GM23338 (cell line): ENCODE data around the gene RPS19.

Experiments
- CREB1 ChIP-seq: fragments of 250-450 bp; sonication (Bioruptor Pico); IDR thresholded peaks from 2 replicates; pipeline ENCODE4 v1.5.0; 2020; ENCODE audit warnings: low read depth, mild to moderate bottlenecking, moderate library complexity
- EZH2 ChIP-seq: fragments of 200-600 bp; sonication (generic); IDR thresholded peaks from one replicate; pipeline ENCODE4 v1.8.0; 2017; ENCODE audit warnings: antibody characterized with exemption, mild to moderate bottlenecking, low read depth; ENCODE audit not compliant: unreplicated experiment
- EZH2phosphoT487 ChIP-seq: fragments of 200-600 bp; sonication (generic); IDR thresholded peaks from one replicate; pipeline ENCODE4 v1.8.1; 2018; ENCODE audit warnings: antibody characterized with exemption; ENCODE audit not compliant: unreplicated experiment
- POLR2AphosphoS5 ChIP-seq: IDR thresholded peaks from 2 replicates; pipeline ENCODE4 v1.6.1; 2016; ENCODE audit warnings: antibody characterized with exemption, low read depth
- STAT1 ChIP-seq: IDR thresholded peaks from one replicate; pipeline ENCODE4 v1.6.1; 2016; ENCODE audit warnings: antibody characterized with exemption; ENCODE audit not compliant: unreplicated experiment
- ZNF114 ChIP-seq: fragments of 250-450 bp; sonication (Bioruptor Pico); IDR thresholded peaks from 2 replicates; pipeline ENCODE4 v1.5.0; 2020; ENCODE audit warnings: mild to moderate bottlenecking, moderate library complexity
- ZNF331 ChIP-seq: fragments of 250-450 bp; sonication (Bioruptor Pico); IDR thresholded peaks from 2 replicates; pipeline ENCODE4 v1.5.0; 2020; ENCODE audit warnings: low read depth, mild to moderate bottlenecking, moderate library complexity
- TF ChIP-seq, protein P1 (sequence below), 2 experiments: fragments of 200-600 bp in 1 of 2; sonication (generic) in 1 of 2; conservative IDR thresholded peaks; 2 replicates each; pipeline versions ENCODE4 v1.5.1 to v1.6.1; 2016 to 2017; ENCODE audit warnings: antibody characterized with exemption in 2 of 2, low read depth in 2 of 2, mild to moderate bottlenecking in 2 of 2, moderate library complexity in 1 of 2
- TF ChIP-seq, protein P2 (sequence below): IDR thresholded peaks from one replicate; pipeline ENCODE4 v1.6.1; 2018; ENCODE audit warnings: antibody characterized with exemption; ENCODE audit not compliant: unreplicated experiment
- TF ChIP-seq, protein P3 (sequence below): IDR thresholded peaks from 2 replicates; pipeline ENCODE4 v1.6.1; 2016; ENCODE audit warnings: antibody characterized with exemption

DNA sequence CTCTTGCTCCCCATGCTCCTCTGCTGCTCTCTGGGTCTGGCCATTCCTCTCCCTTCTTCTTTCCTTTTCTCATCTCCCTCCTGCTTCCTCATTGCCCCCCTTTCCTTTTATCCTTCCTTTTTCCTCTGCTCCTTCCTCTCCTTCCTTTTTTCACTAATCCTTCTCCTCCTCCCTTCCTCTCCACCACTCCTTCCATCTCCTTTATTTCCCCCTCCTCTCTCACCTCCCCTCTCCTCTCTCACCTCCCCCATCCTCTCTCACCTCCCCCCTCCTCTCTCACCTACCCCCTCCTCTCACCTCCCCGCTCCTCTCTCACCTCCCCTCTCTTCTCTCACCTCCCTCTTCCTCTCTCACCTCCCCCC lies 36.5 kb downstream of the RPS19 start:
- TF ChIP-seq, protein P1, sequence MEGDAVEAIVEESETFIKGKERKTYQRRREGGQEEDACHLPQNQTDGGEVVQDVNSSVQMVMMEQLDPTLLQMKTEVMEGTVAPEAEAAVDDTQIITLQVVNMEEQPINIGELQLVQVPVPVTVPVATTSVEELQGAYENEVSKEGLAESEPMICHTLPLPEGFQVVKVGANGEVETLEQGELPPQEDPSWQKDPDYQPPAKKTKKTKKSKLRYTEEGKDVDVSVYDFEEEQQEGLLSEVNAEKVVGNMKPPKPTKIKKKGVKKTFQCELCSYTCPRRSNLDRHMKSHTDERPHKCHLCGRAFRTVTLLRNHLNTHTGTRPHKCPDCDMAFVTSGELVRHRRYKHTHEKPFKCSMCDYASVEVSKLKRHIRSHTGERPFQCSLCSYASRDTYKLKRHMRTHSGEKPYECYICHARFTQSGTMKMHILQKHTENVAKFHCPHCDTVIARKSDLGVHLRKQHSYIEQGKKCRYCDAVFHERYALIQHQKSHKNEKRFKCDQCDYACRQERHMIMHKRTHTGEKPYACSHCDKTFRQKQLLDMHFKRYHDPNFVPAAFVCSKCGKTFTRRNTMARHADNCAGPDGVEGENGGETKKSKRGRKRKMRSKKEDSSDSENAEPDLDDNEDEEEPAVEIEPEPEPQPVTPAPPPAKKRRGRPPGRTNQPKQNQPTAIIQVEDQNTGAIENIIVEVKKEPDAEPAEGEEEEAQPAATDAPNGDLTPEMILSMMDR (conservative IDR thresholded peaks at IDR 0.05; ENCODE audit: low read depth in 2 of 2): no peak
- TF ChIP-seq EZH2: no peak
- no peak for TF ChIP-seq EZH2phosphoT487
- no peak for TF ChIP-seq ZNF331
- TF ChIP-seq, protein P2, sequence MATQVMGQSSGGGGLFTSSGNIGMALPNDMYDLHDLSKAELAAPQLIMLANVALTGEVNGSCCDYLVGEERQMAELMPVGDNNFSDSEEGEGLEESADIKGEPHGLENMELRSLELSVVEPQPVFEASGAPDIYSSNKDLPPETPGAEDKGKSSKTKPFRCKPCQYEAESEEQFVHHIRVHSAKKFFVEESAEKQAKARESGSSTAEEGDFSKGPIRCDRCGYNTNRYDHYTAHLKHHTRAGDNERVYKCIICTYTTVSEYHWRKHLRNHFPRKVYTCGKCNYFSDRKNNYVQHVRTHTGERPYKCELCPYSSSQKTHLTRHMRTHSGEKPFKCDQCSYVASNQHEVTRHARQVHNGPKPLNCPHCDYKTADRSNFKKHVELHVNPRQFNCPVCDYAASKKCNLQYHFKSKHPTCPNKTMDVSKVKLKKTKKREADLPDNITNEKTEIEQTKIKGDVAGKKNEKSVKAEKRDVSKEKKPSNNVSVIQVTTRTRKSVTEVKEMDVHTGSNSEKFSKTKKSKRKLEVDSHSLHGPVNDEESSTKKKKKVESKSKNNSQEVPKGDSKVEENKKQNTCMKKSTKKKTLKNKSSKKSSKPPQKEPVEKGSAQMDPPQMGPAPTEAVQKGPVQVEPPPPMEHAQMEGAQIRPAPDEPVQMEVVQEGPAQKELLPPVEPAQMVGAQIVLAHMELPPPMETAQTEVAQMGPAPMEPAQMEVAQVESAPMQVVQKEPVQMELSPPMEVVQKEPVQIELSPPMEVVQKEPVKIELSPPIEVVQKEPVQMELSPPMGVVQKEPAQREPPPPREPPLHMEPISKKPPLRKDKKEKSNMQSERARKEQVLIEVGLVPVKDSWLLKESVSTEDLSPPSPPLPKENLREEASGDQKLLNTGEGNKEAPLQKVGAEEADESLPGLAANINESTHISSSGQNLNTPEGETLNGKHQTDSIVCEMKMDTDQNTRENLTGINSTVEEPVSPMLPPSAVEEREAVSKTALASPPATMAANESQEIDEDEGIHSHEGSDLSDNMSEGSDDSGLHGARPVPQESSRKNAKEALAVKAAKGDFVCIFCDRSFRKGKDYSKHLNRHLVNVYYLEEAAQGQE: no peak
- TF ChIP-seq, protein P3, sequence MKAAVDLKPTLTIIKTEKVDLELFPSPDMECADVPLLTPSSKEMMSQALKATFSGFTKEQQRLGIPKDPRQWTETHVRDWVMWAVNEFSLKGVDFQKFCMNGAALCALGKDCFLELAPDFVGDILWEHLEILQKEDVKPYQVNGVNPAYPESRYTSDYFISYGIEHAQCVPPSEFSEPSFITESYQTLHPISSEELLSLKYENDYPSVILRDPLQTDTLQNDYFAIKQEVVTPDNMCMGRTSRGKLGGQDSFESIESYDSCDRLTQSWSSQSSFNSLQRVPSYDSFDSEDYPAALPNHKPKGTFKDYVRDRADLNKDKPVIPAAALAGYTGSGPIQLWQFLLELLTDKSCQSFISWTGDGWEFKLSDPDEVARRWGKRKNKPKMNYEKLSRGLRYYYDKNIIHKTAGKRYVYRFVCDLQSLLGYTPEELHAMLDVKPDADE: no peak
- TF ChIP-seq CREB1 (CRISPR knock-in tag): no peak
- TF ChIP-seq STAT1: no peak
- TF ChIP-seq POLR2AphosphoS5: no peak
- TF ChIP-seq ZNF114: no peak
